ENCODE results near the gene MCM10.

MCM10 gene

DNA sequence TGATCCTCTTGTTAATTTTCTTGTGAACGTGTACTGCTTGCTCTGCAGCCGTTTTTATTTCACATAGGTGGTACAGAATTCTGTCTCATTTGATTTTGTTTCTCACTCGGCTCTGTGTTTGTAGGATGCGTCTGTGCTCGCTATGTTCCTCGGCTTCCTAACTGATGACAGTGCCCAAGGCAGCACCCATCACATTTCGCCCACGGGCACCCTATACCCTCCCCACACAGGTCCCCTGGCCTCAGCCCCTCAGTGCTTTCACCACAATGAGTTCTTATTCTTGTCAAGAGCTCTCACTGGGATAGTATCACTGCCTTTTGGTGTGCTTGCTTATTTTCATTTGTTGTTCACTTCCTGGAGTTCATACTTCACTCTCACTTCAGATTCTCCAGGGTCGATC, 44.7 kb downstream of the MCM10 start:
- Histone ChIP-seq H3K27ac (ENCODE audit: low read length) (no peak overlapping the region), H3K9ac (ENCODE audit: low read length) (no peak overlapping the region), H2AFZ (ENCODE audit: low read length) (no peak overlapping the region), H3F3A (ENCODE audit: insufficient read depth, low read length) (no peaks in the 10 kb centered on the region), H3K4me2 (ENCODE audit: low read depth, low read length) (no peak overlapping the region), H4K20me1 (ENCODE audit: insufficient read depth, low read length) (no peaks in the 10 kb centered on the region), H3K4me3 (ENCODE audit: low read length) (no peak overlapping the region), H3K27me3 (replicated peaks; ENCODE audit: insufficient read depth, low read length) (no peaks in the 10 kb centered on the region), H3K4me1 (ENCODE audit: low read length) (no peaks in the 10 kb centered on the region), H3K36me3 (replicated peaks; ENCODE audit: insufficient read depth, low read length) (no peaks in the 10 kb centered on the region; the same call in none of the 2 replicates), H3K9me2 (replicated peaks; ENCODE audit: insufficient read depth, low read length) (no peaks in the 10 kb centered on the region), H3K9me3 (replicated peaks; ENCODE audit: insufficient read depth, low read length) (no peaks in the 10 kb centered on the region), H3K79me2 (ENCODE audit: low read length) (no peaks in the 10 kb centered on the region)
- TF ChIP-seq EZH2phosphoT487 (IDR thresholded peaks at IDR 0.05; ENCODE audit: low read length) (no peak), EZH2 (optimal IDR thresholded peaks at IDR 0.05; ENCODE audit: low read depth, low read length) (no peak)
- DNase-seq: no peak

DNA sequence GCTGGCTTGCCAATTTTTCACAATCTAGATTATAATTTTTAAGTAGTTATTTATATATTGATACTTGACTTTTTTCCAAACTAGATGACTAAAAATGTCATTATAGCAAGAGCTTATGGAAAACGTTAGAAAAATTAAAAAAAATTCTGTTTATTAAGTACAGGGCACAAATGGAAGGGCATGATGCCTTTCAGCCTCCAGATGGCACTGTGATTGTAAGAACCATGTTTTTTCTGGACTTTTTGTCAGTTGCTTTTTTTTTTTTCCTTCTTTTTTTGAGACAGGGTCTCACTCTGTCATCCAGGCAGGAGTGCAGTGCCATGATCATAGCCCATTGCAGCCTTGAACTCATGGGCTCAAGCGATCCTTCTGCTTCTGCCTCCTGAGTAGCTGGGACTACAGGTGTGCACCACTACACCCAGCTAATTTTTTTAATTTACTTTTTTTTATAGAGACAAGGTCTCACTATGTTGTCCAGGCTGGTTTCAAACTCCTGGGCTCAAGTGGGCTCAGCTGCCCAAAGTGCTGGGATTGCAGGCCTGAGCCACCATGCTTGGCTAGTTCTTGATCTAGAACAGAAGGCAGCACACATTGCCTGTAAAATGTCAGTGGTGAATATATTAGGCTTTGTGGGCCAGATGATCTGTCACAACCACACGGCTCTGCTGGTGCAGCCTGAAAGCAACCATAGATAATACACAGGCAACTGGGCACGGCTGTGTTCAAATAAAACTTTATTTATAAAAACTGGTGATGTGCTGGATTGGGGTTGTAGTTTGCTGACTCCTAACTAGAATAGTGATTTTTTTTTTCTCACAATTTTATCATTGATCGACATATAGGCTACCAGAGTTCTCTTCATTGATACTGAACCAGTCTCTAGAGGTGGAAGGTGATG, 45.4 kb downstream of the MCM10 start:
- no peaks in the 10 kb centered on the region for H3F3A ChIP-seq (ENCODE audit: insufficient read depth, low read length)
- no peaks in the 10 kb centered on the region for H3K4me1 ChIP-seq (ENCODE audit: low read length)
- no peaks in the 10 kb centered on the region for H4K20me1 ChIP-seq (ENCODE audit: insufficient read depth, low read length)
- TF ChIP-seq CTCF (IDR thresholded peaks at IDR 0.05; ENCODE audit: low read length) (peak; percentile 48), EZH2phosphoT487 (IDR thresholded peaks at IDR 0.05; ENCODE audit: low read length) (no peak)
- no peak overlapping the region for H3K4me3 ChIP-seq (ENCODE audit: low read length)
- no peaks in the 10 kb centered on the region; the same call in 1 of the 2 replicates for H3K36me3 ChIP-seq (replicated peaks; ENCODE audit: insufficient read depth, low read length)
- DNase-seq: peak; percentile 47
- no peak overlapping the region for H3K9ac ChIP-seq (ENCODE audit: low read length)
- H3K27me3 ChIP-seq (replicated peaks; ENCODE audit: insufficient read depth, low read length): no peaks in the 10 kb centered on the region
- H2AFZ ChIP-seq (ENCODE audit: low read length): no peak overlapping the region
- no peaks in the 10 kb centered on the region for H3K9me2 ChIP-seq (replicated peaks; ENCODE audit: insufficient read depth, low read length)
- H3K27ac ChIP-seq (ENCODE audit: low read length): no peak overlapping the region
- H3K79me2 ChIP-seq (ENCODE audit: low read length): no peaks in the 10 kb centered on the region
- H3K9me3 ChIP-seq (replicated peaks; ENCODE audit: insufficient read depth, low read length): no peaks in the 10 kb centered on the region
- no peak overlapping the region for H3K4me2 ChIP-seq (ENCODE audit: low read depth, low read length)

DNA sequence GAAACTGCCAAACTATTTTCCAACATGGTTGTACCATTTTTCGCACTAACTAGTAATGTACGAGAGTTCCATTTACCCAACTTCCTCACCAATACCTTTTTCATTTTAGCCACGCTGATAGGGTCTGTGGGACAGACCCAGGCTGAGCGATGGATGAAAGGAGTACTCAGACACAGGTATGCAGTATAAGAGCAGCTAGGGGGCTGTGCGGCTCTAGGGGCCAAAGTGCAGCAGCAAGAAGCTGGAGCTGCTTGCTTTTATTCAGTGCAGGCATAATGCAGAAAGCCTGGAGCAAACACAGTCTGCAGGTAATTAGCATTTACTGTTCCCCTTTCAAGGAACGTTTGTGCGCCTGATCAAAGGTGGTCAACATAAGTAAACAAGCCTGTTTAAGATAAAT, 51.8 kb downstream of the MCM10 start:
- no peaks in the 10 kb centered on the region; the same call in 1 of the 2 replicates for H3K36me3 ChIP-seq (replicated peaks; ENCODE audit: insufficient read depth, low read length)
- H3K9me3 ChIP-seq (replicated peaks; ENCODE audit: insufficient read depth, low read length): no peaks in the 10 kb centered on the region
- H2AFZ ChIP-seq (ENCODE audit: low read length): no peak overlapping the region
- H3K27ac ChIP-seq (ENCODE audit: low read length): no peak overlapping the region
- no peak overlapping the region for H3K4me2 ChIP-seq (ENCODE audit: low read depth, low read length)
- H3K27me3 ChIP-seq (replicated peaks; ENCODE audit: insufficient read depth, low read length): no peaks in the 10 kb centered on the region
- no peaks in the 10 kb centered on the region for H4K20me1 ChIP-seq (ENCODE audit: insufficient read depth, low read length)
- H3K4me1 ChIP-seq (ENCODE audit: low read length): no peaks in the 10 kb centered on the region
- no peak overlapping the region for H3K9ac ChIP-seq (ENCODE audit: low read length)
- no peaks in the 10 kb centered on the region for H3F3A ChIP-seq (ENCODE audit: insufficient read depth, low read length)
- no peaks in the 10 kb centered on the region for H3K9me2 ChIP-seq (replicated peaks; ENCODE audit: insufficient read depth, low read length)
- DNase-seq: no peak
- H3K4me3 ChIP-seq (ENCODE audit: low read length): no peak overlapping the region
- TF ChIP-seq EZH2 (optimal IDR thresholded peaks at IDR 0.05; ENCODE audit: low read depth, low read length): no peak
- no peak for TF ChIP-seq EZH2phosphoT487 (IDR thresholded peaks at IDR 0.05; ENCODE audit: low read length)
- no peak for TF ChIP-seq CTCF (IDR thresholded peaks at IDR 0.05; ENCODE audit: low read length)
- no peaks in the 10 kb centered on the region for H3K79me2 ChIP-seq (ENCODE audit: low read length)

GRCh38 chr10:13218878-13219277, 57.5 kb downstream of the MCM10 start:
- H3K27ac ChIP-seq (ENCODE audit: low read length): no peak overlapping the region
- H2AFZ ChIP-seq (ENCODE audit: low read length): no peak overlapping the region
- no peaks in the 10 kb centered on the region for H3K79me2 ChIP-seq (ENCODE audit: low read length)
- no peaks in the 10 kb centered on the region for H3K36me3 ChIP-seq (replicated peaks; ENCODE audit: insufficient read depth, low read length)
- H3F3A ChIP-seq (ENCODE audit: insufficient read depth, low read length): peaks cover 8% of the 10 kb centered on the region
- no peak overlapping the region for H3K4me2 ChIP-seq (ENCODE audit: low read depth, low read length)
- no peaks in the 10 kb centered on the region for H3K27me3 ChIP-seq (replicated peaks; ENCODE audit: insufficient read depth, low read length)
- H3K9me3 ChIP-seq (replicated peaks; ENCODE audit: insufficient read depth, low read length): no peaks in the 10 kb centered on the region
- DNase-seq: no peak
- no peaks in the 10 kb centered on the region for H4K20me1 ChIP-seq (ENCODE audit: insufficient read depth, low read length)
- H3K9ac ChIP-seq (ENCODE audit: low read length): no peak overlapping the region
- H3K4me3 ChIP-seq (ENCODE audit: low read length): no peak overlapping the region
- peaks cover 10% of the 10 kb centered on the region for H3K4me1 ChIP-seq (ENCODE audit: low read length)
- TF ChIP-seq CTCF (IDR thresholded peaks at IDR 0.05; ENCODE audit: low read length) (no peak), EZH2phosphoT487 (IDR thresholded peaks at IDR 0.05; ENCODE audit: low read length) (no peak), EZH2 (optimal IDR thresholded peaks at IDR 0.05; ENCODE audit: low read depth, low read length) (no peak)
- no peaks in the 10 kb centered on the region for H3K9me2 ChIP-seq (replicated peaks; ENCODE audit: insufficient read depth, low read length)

Measured in MM.1S (cell line).